T-helper 2 cell (primary cell): Measurements from ENCODE around the gene SMCO2.
A peak's percentile ranks its signal among the peaks of the same experiment; 100 is the strongest.

Experiments used
- DNase-seq, 5 experiments: peaks; one replicate each; pipeline versions ENCODE4 v3.0.0 to v3.0.0-alpha.2; 2012 to 2022

The SMCO2 gene

DNA sequence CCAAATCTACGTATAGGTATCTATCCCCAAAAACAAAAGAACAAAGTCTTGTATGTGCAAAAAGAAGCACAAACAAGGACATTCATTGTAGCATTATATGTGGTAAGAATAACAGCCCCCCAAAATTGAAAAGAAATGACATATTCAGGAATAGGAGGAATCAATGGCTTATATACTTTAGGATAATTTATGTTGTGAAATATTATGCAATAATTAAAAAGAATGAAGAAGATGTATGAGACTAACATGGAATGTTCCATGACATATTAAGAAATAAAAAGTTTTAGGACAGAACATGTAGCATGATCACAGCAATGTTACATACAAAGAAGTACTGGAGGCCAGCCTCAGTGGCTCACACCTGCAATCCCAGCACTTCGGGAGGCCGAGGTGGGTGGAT lies 9.1 kb downstream of the SMCO2 start:
- DNase-seq, result no peak

DNA sequence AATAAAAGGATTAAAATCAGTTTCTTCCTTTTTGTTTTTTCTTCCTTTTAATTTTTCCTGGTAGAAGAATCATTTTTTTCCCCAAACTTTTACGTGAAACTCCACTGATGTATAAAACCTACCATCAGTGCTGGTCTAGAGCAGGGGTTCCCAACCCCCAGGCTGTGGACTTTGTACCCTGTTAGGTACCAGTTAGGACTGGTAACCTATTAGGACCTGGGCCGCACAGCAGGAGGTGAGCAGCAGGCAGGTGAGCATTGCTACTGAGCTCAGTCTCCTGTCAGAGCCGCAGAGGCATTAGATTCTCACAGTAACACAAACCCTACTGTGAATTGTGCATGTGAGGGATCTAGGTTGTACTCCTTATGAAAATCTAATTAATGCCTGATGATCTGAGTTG lies 10.1 kb downstream of the SMCO2 start:
- DNase-seq, result no peak

DNA sequence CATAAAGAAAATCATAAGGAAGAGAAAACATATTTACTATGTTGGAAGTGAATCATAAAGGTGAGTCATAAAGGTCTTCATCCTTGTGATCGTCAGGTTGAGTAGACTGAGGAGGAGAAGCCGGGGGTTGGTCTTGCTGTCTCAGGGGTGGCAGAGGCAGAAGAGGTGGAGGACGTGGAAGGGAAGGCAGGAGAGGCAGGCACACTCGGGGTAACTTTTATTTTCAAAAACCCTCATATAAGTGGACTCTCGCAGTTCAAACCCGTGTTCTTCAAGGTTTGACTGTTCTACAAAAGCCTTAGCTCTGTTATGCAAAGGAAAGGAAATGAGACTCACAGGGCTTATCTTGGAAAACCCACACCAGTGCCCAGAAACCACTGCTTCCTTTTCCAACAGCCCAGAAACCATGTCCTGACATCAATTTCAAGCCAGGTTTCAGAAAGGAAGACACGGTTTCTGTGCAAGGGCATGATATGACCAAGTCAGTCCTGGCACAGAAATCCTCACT lies 14.0 kb downstream of the SMCO2 start:
- peak in 1 of 5 experiments; percentile 79 for DNase-seq

DNA sequence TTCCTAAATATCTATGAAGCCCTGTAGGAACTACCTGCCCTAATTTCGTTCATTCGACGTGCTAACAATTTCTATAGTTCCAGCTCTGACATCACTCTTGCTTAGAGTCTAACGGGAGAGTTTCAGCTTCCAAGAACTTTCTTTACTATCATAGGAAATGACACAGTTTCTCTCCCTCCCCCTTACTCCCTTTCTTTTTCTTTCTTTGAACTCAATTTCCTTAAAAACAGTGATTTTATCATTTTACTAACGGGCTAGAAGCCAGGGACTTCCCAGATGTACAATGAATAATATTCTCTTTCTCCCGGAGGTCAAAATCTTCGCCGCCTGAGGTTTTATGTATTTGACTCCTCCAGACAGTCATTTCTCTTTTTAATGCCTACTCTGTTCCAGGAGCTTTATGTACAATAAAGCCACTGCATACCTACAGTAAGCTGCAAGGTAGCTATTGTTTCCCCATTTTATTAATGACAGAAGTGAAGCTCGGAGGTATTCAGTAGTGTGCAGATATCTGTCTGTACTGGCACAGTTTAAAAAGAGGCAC lies 15.7 kb downstream of the SMCO2 start:
- DNase-seq, result no peak

DNA sequence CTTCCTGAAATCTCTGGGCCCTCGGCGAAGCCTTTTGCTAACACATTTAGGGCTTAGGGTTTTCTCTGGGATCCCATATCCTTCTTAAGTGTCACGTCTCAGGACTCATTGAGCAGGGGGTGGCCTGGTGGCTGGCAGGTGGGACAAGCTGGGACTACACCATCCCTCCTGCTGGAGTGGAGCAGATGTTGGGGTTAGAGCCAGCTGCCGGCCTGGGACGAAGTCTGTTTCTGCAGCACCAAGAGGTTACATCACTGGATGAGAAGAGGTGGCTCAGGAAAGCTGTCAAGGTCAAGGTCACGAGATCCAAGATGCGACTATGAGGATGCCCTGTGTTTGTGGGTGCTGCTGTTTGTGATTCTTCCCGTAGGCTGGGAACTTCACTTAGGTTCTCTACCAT lies 16.3 kb downstream of the SMCO2 start:
- DNase-seq, result no peak

DNA sequence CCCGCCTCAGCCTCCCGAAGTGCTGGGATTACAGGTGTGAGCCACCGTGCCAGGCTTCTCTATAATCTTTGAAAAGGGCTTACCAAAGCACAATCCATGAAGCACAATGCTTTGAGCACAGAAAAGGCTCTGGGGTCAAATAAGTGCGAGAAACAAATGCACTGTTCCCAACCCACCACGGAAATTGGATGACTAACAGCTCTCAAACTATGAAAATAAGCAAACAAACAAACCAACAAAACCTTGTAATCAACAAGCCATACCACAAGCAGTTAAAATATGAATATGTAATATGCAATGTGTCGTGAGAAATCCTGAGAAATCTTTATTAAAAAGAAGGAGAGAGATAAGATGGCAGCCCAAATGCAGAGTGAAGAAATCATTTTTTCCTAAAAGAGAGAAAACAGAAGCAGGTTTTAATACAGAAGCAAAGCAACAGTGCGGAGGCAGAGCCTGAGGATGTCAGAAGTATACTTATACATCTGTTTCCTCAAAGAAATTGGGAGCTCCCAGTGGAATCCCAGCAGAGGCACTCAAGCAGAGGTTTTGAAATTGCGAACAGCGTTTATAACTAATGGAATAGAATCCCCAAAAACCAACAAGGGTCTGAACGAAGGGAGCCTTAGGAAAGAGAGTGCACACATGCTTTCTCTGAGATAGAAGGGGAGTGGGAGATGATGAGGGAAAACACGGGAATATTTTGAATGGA lies 17.1 kb downstream of the SMCO2 start:
- DNase-seq, result peak in 1 of 5 experiments; percentile 43

DNA sequence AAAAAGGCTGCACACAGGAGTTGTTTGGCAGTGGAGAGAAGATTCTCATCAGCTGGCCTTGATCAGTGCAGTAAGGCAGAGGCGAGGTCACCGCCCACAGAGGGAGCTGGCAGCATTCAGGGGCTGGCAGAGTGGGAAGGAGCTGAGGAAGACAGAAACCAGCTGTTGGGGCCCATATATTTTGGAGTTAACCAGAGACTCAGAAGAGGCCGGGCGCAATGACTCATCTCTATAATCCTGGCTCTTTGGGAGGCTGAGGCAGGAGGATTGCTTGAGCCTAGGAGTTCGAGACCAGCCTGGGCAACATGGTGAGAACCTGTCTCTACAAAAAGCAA lies 17.7 kb downstream of the SMCO2 start:
- DNase-seq, result peak in 1 of 5 experiments; percentile 50

DNA sequence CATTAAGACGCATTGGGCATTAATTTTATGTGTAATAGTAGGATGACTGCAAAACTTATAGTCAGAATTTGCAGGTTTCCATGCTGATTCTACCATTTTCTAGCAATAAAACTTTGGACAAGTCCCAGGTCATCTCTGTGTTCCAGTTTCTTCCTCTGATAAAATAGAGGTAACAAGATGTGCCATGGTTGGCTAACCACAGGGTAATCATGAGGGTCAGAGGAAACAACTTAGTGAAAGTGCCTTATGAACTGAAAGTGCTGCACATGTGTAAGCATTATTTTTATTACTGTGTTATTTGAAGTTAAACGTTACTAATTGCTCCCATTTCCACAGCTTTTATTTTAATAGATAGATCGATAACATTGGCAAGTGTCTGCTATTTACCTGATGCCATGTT lies 21.1 kb downstream of the SMCO2 start:
- DNase-seq, result peak in 1 of 5 experiments; percentile 39

DNA sequence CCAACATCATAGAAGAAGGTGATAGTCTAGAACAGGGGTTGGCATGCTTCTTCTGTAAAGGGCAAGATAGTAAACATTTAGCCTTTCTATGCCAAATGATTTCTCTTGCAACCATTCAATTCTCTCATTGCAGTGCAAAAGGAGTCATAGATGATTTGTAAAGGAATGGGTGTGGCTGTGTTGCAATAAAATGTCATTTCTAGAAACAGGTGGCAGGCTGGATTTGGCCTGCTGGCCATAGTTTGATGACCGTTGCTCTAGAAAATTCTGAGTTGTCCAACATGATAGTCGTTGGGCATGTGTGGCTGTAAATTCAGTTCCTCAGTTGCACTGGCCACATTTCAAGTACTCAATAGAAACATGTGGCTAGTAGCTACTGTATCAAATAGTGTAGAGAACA lies 21.7 kb downstream of the SMCO2 start:
- no peak for DNase-seq

DNA sequence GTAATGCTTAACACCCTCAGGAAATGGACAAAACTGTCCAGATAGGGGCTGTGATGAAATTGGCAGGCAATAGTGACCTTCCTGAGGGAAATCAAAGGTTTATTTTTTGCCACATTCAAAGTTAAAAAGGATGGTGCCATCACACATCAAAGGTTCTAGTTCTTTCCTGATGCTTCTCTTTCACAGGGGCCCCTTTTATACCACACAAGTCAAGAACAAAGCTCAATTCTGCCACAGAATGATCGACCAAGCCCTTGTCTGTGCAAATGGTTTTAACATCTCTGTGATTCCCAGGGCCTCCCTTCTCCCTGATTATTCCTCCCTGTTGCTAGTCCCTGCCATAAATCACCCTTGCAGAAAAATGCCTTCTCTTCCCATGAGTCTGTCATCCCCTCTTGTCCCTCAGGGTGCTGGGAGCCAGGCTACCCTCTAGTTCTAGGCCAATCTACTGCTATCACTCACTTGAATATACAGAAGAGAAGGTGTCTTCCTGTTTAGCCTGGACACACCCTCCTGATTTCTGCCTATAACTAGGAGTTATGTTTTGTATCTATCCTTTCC lies 22.7 kb downstream of the SMCO2 start:
- no peak for DNase-seq

DNA sequence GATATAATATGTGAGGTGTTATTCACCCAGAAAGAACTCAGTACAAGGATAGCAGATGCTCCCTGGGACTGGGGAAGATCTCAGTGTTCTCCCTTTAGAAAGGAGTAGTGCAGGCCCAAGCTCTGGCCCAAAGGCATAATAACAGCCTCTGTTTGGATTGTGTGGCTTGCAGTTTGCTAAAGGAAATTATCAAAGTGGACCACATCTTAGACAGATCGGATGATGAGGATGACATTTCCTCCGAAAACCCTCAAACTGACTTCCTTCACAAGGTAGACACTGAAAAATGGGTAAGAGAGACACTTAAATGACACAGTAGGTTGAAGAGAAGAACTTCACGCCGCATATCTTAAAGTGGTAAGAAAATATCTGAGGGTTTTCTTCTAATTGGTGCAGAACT lies 26.1 kb downstream of the SMCO2 start:
- DNase-seq, result peak in 1 of 5 experiments; percentile 70

DNA sequence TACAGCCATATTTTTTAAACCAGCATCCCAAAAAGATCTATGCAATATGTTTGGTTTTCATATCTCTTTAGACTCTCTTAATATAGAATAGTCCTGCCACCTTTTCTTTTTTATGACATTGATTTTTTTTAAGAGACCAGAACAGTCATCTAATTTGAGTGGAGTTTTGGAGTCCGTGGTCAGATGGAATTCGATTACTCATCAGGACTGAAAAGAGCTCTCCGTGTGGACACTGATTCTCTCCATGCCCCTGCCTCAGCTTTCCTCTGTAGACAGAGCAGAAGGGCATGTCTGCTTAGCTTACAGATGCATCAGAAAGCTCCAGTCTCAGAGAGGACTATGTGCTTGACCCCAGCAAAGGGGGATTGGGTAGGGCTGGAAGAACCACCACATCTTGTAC lies 27.8 kb downstream of the SMCO2 start:
- no peak for DNase-seq

DNA sequence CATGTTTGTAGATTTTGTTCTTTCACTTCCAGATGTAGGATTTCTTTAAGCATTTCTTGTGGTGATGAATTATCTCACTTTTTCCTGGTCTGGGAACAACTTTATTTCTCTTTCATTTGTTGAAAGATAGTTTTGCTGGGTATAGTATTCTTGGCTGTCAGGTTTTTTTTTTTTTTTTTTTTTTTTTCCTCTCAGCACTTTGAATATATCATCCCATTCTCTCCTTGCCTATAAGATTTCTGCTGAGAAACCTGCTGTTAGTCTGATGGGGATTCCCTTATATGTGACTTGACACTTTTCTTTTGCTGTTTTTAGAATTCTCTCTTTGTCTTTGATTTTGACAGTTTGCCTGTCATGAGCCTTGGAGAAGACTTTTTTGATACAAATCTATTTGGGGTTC lies 30.5 kb downstream of the SMCO2 start:
- no peak for DNase-seq

DNA sequence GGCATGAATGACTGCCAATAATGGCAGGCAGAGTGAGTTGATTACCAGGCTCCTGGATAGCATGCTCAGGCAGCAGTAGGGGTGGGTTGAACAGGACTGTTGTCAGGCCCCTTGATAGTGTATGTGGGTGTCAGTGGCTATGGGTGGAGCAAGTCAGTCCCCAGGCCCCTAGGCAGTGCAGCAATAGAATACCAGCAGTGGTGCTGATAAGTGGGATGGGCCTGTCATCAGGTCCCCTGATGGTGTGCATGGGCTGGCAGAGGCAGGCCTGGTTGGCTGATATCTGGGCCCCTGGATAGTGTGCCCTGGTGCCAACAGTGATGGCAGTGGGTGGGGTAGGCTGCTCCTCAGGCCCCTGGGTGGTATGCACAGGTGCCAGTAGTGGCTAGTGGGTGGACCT lies 32.4 kb downstream of the SMCO2 start:
- DNase-seq, result no peak

DNA sequence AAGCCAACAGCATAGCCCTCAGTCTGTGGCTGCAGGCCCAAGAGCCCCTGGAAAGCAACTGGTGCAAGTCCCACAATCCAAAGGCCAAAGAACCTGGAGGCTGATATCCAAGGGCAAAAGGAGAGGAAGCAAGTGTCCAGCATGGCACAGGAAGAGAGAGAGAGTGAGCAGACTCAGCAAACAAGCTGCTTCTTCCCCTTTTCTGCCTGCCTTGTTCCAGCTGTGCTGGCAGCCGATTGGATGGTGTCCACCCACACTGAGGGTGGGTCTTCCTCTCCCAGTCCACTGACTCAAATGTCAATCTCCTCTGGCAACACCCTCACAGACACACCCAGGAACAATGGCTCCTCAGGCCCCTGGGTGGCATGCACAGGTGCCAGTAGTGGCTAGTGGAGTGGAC lies 33.5 kb downstream of the SMCO2 start:
- no peak for DNase-seq

DNA sequence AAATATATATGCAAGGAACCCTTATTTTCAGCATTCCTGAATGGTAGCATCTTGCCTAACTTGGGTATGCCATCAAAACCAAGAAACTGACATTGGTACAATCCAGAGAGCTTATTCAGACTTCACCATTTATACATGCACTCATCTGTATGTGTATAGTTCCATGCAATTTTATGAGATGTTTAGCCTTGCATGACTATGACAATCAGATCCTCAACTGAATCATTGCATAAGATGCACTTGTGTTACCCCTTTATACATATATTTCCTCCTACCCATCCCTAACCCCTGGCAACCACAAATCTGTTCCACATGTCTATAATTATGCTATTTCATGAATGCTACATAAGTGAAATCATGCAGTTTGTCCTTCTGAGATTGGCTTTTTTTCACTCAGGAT lies 40.4 kb downstream of the SMCO2 start:
- no peak for DNase-seq

DNA sequence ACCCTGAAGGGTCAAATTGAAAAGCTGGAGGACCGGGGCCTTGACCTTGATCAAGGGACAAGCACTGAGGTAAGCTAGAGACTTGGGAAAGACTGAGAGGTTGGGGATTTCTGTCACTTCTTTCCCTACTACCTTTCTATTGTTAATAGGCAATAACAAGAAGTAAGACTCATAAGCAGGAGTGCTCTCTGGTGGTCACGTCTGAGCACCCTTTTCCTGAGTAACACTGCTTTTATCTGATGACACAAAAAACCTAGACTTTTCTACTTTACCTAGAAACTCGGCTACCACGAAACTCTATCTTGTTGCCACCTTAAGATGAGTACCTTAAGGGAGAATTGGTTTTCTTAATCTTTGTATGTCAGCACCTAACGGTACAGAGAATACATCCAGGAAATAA lies 41.9 kb downstream of the SMCO2 start:
- peak in 1 of 5 experiments; percentile 47 for DNase-seq

DNA sequence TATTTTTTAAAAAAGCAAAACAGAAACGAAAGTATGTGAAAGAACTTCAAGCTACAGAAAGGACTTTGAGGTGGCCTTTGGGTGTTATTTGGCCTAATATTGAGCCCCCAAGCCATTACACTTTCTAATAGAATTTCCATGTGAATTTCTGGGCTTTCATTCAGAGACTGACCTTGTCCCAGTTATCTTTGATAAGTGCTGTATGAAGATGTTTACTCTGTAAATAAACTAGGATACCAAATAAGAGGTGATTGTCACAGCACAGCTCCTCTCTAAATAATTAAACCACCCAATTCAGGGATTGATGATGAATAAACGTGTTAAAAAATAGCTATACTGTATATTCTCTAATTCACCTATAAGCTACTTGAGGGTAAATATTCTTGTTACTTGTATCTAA lies 44.7 kb downstream of the SMCO2 start:
- DNase-seq, result no peak

DNA sequence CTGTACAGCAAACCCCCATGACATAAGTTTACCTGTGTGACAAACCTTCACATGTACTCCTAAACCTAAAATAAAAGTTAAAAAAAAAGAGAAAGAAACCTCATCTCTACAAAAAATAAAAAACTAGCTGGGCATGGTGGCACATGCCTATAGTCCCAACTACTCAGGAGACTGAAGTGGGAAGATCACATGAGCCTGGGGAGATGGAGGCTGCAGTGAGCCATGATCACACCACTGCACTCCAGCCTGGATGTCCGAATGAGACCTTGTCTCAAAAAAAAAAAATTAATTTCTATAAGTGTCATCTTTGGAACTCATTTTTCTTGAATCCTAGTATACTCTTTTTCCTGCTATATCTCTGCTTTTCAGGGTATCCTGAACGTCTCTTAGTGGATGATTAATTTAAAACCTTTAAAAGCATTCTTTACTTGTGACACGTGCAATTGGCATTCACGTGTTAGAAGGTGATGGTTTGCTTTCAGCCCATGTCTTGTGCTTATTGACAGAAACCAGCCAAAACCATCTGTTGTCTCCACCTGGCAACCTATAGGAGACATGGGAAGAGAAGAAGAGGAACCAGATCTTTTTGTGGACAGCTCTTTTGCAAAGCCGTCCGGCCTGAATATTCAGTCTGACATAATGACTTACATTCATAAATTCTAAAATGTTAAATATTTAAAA lies 46.9 kb downstream of the SMCO2 start:
- DNase-seq, result no peak

DNA sequence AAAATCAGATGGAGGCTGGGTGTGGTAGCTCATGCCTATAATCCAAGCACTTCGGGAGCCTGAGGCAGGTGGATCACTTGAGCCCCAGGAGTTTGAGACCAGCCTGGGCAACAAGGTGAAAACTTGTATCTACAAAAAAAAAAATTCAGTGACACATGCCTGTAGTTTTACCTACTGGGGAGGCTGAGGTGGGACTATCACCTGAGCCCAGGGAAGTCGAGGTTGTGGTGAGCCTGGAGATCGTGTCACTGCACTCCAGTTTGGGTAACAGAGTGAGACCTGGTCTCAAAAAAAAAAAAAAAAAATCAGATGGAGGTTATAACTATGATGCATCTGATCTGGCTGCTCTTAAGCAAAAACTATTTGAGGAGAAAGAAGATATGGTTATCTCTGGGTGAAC lies 50.9 kb downstream of the SMCO2 start:
- peak in 1 of 5 experiments; percentile 60 for DNase-seq

DNA sequence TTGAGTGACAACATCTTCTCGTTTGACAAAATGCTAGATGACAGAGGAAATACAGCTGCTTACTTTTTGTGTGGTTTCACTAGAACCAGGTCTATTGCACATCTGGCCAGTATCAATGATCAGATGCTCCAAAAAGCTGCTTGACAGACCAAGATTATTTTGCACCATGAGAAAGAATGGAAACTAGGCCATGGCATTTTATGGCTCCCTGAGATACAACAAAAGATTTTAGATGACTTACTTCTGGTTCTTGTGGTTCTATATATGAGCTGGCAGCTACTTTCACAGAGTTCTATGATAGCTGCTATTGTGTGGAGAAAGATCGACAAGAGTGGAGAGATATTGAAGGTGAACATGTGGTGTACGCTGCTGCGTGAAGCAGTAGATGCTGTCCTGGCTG lies 51.6 kb downstream of the SMCO2 start:
- peak in 1 of 5 experiments; percentile 97 for DNase-seq

DNA sequence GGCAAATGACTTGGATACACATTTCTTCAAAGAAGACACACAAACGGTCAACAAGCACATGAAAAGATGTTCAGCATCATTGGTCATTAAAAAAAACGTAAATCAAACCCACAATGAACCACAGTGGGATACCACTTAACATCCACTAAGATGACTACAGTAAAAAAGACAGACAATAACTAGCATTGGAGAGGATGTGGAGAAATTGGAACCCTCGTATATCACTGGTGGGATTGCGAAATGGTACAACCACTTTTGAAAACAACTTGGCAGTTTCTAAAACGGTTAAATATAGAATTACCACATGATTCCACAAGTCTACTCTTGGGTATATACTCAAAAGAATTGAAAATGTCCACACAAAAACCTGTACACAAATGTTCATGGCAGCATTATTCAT lies 52.2 kb downstream of the SMCO2 start:
- DNase-seq, result peak in 1 of 5 experiments; percentile 80

DNA sequence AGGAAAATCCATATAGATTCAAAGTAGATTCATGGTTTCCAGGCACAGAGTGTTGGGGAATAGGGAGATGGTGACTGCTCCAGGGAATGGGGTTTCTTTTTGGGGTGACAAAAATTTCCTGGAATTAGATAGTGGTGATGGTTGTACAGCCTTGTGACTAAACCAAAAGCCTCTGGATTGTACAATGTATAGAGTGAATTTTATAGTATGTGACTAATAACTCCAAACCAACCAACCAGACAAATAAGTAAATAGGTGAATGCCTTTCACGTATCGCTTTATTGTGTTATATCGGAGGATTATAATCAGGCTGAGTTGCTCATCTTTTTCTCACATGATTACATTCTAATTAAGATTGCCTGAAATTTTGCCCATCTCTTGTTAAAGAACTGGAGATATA lies 52.8 kb downstream of the SMCO2 start:
- DNase-seq, result no peak

DNA sequence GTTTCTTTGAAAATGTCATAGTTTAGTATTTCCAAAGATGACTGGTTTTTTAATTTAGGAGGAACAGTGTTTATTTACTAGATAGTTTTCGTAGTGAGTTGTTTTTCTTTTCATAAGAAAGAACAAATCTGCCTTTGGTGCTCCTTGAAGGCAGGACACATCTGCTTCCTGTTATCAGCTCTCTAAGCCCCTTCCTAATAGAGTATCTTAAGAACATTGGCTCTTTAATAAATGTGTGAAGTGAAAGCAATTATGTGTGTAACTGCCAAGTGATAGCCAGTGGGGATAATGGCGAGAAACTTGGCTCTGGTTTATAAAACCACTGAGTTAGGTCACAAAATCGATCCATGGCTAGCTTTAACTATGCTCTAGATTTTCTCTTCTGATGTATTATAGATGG lies 54.0 kb downstream of the SMCO2 start:
- DNase-seq, result peak in 1 of 5 experiments; percentile 19
